WTC11 (cell line): ENCODE data around the gene NPL. TPM values are rescaled to one million over a fixed set of nuclear protein-coding genes. Genes with fewer than 3 reads are reported as not detected.

Experiments
- ATAC-seq: fragments of 200-7000 bp; cut with Tn5 transposase; 2 replicates; pipeline ENCODE4 v1.10.0; 2021; ENCODE audit warnings: mild to moderate bottlenecking, moderate library complexity
- CTCF ChIA-PET: fragments of 300-600 bp; sonication (Branson Sonifier 250); formaldehyde crosslinking; loops from one replicate; lab custom pipeline; 2021; ENCODE audit warnings: antibody characterized with exemption; lab: Charles Lee
- POLR2A ChIA-PET: fragments of 350-600 bp; sonication (Branson Sonifier 250); formaldehyde crosslinking; loops from one replicate; lab custom pipeline; 2021; ENCODE audit warnings: antibody characterized with exemption; lab: Charles Lee
- DNase-seq: peaks from one replicate; pipeline ENCODE4 v3.0.0; 2021; ENCODE audit warnings: low spot score
- H3K27ac Mint-ChIP-seq: 2 replicates; pipeline ENCODE4 v1.8.0; 2021; ENCODE audit warnings: mixed read lengths
- H3K27me3 Mint-ChIP-seq: 2 replicates; pipeline ENCODE4 v1.8.0; 2021; ENCODE audit warnings: low read depth, mild to moderate bottlenecking, moderate library complexity, mixed read lengths
- H3K36me3 Mint-ChIP-seq: 2 replicates; pipeline ENCODE4 v1.8.0; 2021; ENCODE audit warnings: mixed read lengths
- H3K4me1 Mint-ChIP-seq: 2 replicates; pipeline ENCODE4 v1.8.0; 2022; ENCODE audit warnings: mixed read lengths
- H3K4me3 Mint-ChIP-seq: 2 replicates; pipeline ENCODE4 v1.8.0; 2021; ENCODE audit warnings: mild to moderate bottlenecking, moderate library complexity, mixed read lengths
- H3K9me3 Mint-ChIP-seq: 2 replicates; pipeline ENCODE4 v1.8.0; 2021; ENCODE audit warnings: mixed read lengths
- AR ChIP-seq: fragments of 250-450 bp; sonication (Bioruptor Pico); IDR thresholded peaks from 2 replicates; pipeline ENCODE4 v1.9.0; 2021; ENCODE audit warnings: mild to moderate bottlenecking
- ATF2 ChIP-seq: sonication (generic); formaldehyde crosslinking; IDR thresholded peaks from 2 replicates; pipeline ENCODE4 v1.8.1; 2022; ENCODE audit warnings: low read depth, missing genetic modification reagents, borderline replicate concordance
- CDX4 ChIP-seq: fragments of 250-450 bp; sonication (Bioruptor Pico); IDR thresholded peaks from 2 replicates; pipeline ENCODE4 v1.9.0; 2021; ENCODE audit warnings: moderate library complexity, mild to moderate bottlenecking, inconsistent platforms, borderline replicate concordance
- E2F1 ChIP-seq: sonication (generic); formaldehyde crosslinking; IDR thresholded peaks from 2 replicates; pipeline ENCODE4 v1.8.0; 2022; ENCODE audit warnings: mild to moderate bottlenecking, missing genetic modification reagents
- ERG ChIP-seq: fragments of 250-450 bp; sonication (Bioruptor Pico); IDR thresholded peaks from 2 replicates; pipeline ENCODE4 v1.8.0; 2021; ENCODE audit warnings: mild to moderate bottlenecking
- ESRRA ChIP-seq: sonication (generic); formaldehyde crosslinking; IDR thresholded peaks from 2 replicates; pipeline ENCODE4 v1.8.1; 2022; ENCODE audit warnings: mild to moderate bottlenecking, missing genetic modification reagents, borderline replicate concordance
- FOXJ3 ChIP-seq: sonication (generic); formaldehyde crosslinking; IDR thresholded peaks from 2 replicates; pipeline ENCODE4 v1.9.0; 2021; ENCODE audit warnings: missing genetic modification reagents, mild to moderate bottlenecking, borderline replicate concordance
- HMGA2 ChIP-seq: fragments of 250-450 bp; sonication (Bioruptor Pico); IDR thresholded peaks from 2 replicates; pipeline ENCODE4 v1.4.0; 2021; ENCODE audit warnings: mild to moderate bottlenecking, moderate library complexity
- PRRX2 ChIP-seq: fragments of 250-450 bp; sonication (Bioruptor Pico); IDR thresholded peaks from 2 replicates; pipeline ENCODE4 v1.8.0; 2021; ENCODE audit warnings: mild to moderate bottlenecking
- TEAD1 ChIP-seq: sonication (generic); formaldehyde crosslinking; IDR thresholded peaks from 2 replicates; pipeline ENCODE4 v1.8.0; 2022; ENCODE audit warnings: mild to moderate bottlenecking, missing genetic modification reagents
- ZBTB21 ChIP-seq: sonication (generic); formaldehyde crosslinking; IDR thresholded peaks from 2 replicates; pipeline ENCODE4 v1.8.1; 2023; ENCODE audit warnings: mild to moderate bottlenecking, missing genetic modification reagents, borderline replicate concordance
- ZNF121 ChIP-seq: sonication (generic); formaldehyde crosslinking; IDR thresholded peaks from 2 replicates; pipeline ENCODE4 v1.8.0; 2023; ENCODE audit warnings: missing genetic modification reagents
- ZNF423 ChIP-seq: fragments of 250-450 bp; sonication (Bioruptor Pico); IDR thresholded peaks from 2 replicates; pipeline ENCODE4 v2.1.2; 2022; ENCODE audit warnings: mild to moderate bottlenecking, moderate library complexity
- ZNF425 ChIP-seq: fragments of 250-450 bp; sonication (Bioruptor Pico); conservative IDR thresholded peaks from 2 replicates; pipeline ENCODE4 v1.9.0; 2021; ENCODE audit warnings: mild to moderate bottlenecking
- total RNA-seq: library from RNA; stranded (reverse); gene quantifications from 3 replicates; pipeline ENCODE4 v1.2.3, GENCODE V29; 2021

Gene NPL
- total RNA-seq, 1 experiment from 2014 or later, result 3.6 TPM

GRCh38 chr1:182862827-182863226 is 73.3 kb downstream of the NPL start:
- Mint-ChIP-seq H3K9me3 (no peaks in the 10 kb centered on the region), H3K36me3 (peaks cover 94% of the 10 kb centered on the region)
- TF ChIP-seq FOXJ3 (CRISPR knock-in tag), result no peak
- TF ChIP-seq ZBTB21, result no peak
- TF ChIP-seq ATF2 (CRISPR knock-in tag), result no peak
- no peak for TF ChIP-seq ESRRA (CRISPR knock-in tag)
- TF ChIP-seq ZNF425 (CRISPR knock-in tag), result no peak
- TF ChIP-seq, all 79 proteins: peak for 0
- CTCF ChIA-PET, result no interaction called here
- no peak overlapping the region for H3K27ac Mint-ChIP-seq
- DNase-seq (no peak), ATAC-seq (no peak)
- no peaks in the 10 kb centered on the region for H3K27me3 Mint-ChIP-seq
- no peaks in the 10 kb centered on the region for H3K4me1 Mint-ChIP-seq
- H3K4me3 Mint-ChIP-seq, result no peak overlapping the region
- POLR2A ChIA-PET, result interaction anchor here (0.9 kb wide), 1 partner anchor 11 kb away, joined by 4 read pairs; no protein-coding TSS in a partner anchor

GRCh38 chr1:182863940-182864339 is 74.4 kb downstream of the NPL start:
- Mint-ChIP-seq H3K4me1 (no peaks in the 10 kb centered on the region), H3K27ac (peak overlapping the region; percentile 63; the same call in 1 of the 2 replicates), H3K27me3 (no peaks in the 10 kb centered on the region), H3K36me3 (peaks cover 91% of the 10 kb centered on the region), H3K9me3 (no peaks in the 10 kb centered on the region), H3K4me3 (no peak overlapping the region)
- DNase-seq (no peak), ATAC-seq (no peak; the same call in 1 of the 2 replicates)
- POLR2A ChIA-PET, result no interaction called here
- CTCF ChIA-PET, result no interaction called here
- TF ChIP-seq ZNF121, result 0 out of 2 replicates have a peak, but pooled peaks have one; percentile 23
- TF ChIP-seq ZNF423 (CRISPR knock-in tag), result no peak
- no peak for TF ChIP-seq HMGA2 (CRISPR knock-in tag)
- TF ChIP-seq CDX4, result no peak

- DNase-seq, result no peak
- ChIA-PET CTCF (no interaction called here), POLR2A (no interaction called here)
- no peak for ATAC-seq
- H3K9me3 Mint-ChIP-seq, result no peaks in the 10 kb centered on the region
- H3K27ac Mint-ChIP-seq, result peak overlapping the region; percentile 38; the same call in 1 of the 2 replicates
- H3K36me3 Mint-ChIP-seq, result peaks cover 87% of the 10 kb centered on the region
- TF ChIP-seq E2F1 (CRISPR knock-in tag), result no peak
- TF ChIP-seq PRRX2 (CRISPR knock-in tag), result no peak
- H3K27me3 Mint-ChIP-seq, result no peaks in the 10 kb centered on the region
- no peak overlapping the region for H3K4me3 Mint-ChIP-seq
- no peaks in the 10 kb centered on the region for H3K4me1 Mint-ChIP-seq
Observed at GRCh38 chr1:182867861-182868260, 78.3 kb downstream of the NPL start.

- ChIA-PET CTCF (no interaction called here), POLR2A (no interaction called here)
- no peaks in the 10 kb centered on the region for H3K4me1 Mint-ChIP-seq
- peaks cover 92% of the 10 kb centered on the region for H3K36me3 Mint-ChIP-seq
- no peaks in the 10 kb centered on the region for H3K9me3 Mint-ChIP-seq
- DNase-seq, result peak; percentile 63
- peak; percentile 65 for ATAC-seq
- no peaks in the 10 kb centered on the region for H3K27me3 Mint-ChIP-seq
- H3K4me3 Mint-ChIP-seq, result no peak overlapping the region
- H3K27ac Mint-ChIP-seq, result peak overlapping the region; percentile 98
- TF ChIP-seq ZNF425 (CRISPR knock-in tag), result no peak
- no peak for TF ChIP-seq TEAD1 (CRISPR knock-in tag)
- TF ChIP-seq AR (CRISPR knock-in tag), result no peak
- TF ChIP-seq ERG, result peak; percentile 28; the same call in 1 of the 2 replicates
Observed at GRCh38 chr1:182869241-182869666, 79.7 kb downstream of the NPL start.
